Testis (tissue), 3 donors: ENCODE results near the gene RAB11FIP3. TPM values are rescaled to one million over a fixed set of nuclear protein-coding genes. Genes with fewer than 3 reads are reported as not detected.

Experiments
- DNase-seq: peaks from one replicate; pipeline ENCODE4 v3.0.0-alpha.2; 2019
- H3K27ac ChIP-seq, 2 donors: fragments of 200-600 bp; sonication (generic); one replicate each; pipeline ENCODE4 v1.5.1; 2019
- H3K27me3 ChIP-seq: fragments of 200-600 bp; sonication (generic); one replicate; pipeline ENCODE4 v1.5.1; 2019
- H3K36me3 ChIP-seq: fragments of 200-600 bp; sonication (generic); one replicate; pipeline ENCODE4 v1.5.1; 2017; ENCODE audit warnings: low read depth; ENCODE audit errors: missing control alignments
- H3K4me1 ChIP-seq: fragments of 200-600 bp; sonication (generic); one replicate; pipeline ENCODE4 v1.5.1; 2019
- H3K4me3 ChIP-seq, 2 donors: fragments of 200-600 bp; sonication (generic); one replicate each; pipeline ENCODE4 v1.5.1; 2017 to 2019
- H3K9me3 ChIP-seq: fragments of 200-600 bp; sonication (generic); one replicate; pipeline ENCODE4 v1.5.1; 2017
- POLR2A ChIP-seq: fragments of 450-650 bp; IDR thresholded peaks from one replicate; pipeline ENCODE4 v1.6.1; 2017; ENCODE audit warnings: antibody characterized with exemption, mild to moderate bottlenecking, moderate library complexity
- WGBS, 2 donors: methylation state at CpG; one replicate each; pipeline ENCODE4 v1.1.5; 2018; 5-methylcytosine and 5-hydroxymethylcytosine counted together
- intact Hi-C: fragments of 100-400 bp; cut with DNase I; formaldehyde crosslinking; loops from one replicate; pipeline ENCODE4 v1.15.1; 2023; ENCODE audit warnings: low total_unique reads
- polyA plus RNA-seq: library from polyadenylated mRNA; stranded (reverse); fragments of 350-450 nt; fragmentation: Illumina TruSeq; extraction: RNeasy Lipid Tissue Mini Kit (QIAGEN cat#74804); gene quantifications from one replicate; pipeline ENCODE4 v1.2.3, GENCODE V29; 2014; ENCODE audit warnings: low read depth, low replicate concordance; ENCODE audit not compliant: insufficient read depth
- total RNA-seq, 2 donors: library from RNA; depleted of rRNA; stranded (reverse); fragments of >200 nt; gene quantifications; one replicate each; pipeline ENCODE4 v1.2.3, GENCODE V29; 2016
- TF ChIP-seq, protein P1 (sequence below), 3 experiments: fragments of 450-650 bp in 2 of 3; fragments of 200-600 bp in 1 of 3; sonication (generic) in 1 of 3; IDR thresholded peaks; one replicate each; pipeline ENCODE4 v1.5.1; 2016 to 2019; ENCODE audit warnings: antibody characterized with exemption in 3 of 3, mild to moderate bottlenecking in 2 of 3, moderate library complexity in 1 of 3

The RAB11FIP3 gene
- total and polyA plus RNA-seq, 3 donors from 2014 or later: 61.7 to 186 (median 166) TPM

DNA sequence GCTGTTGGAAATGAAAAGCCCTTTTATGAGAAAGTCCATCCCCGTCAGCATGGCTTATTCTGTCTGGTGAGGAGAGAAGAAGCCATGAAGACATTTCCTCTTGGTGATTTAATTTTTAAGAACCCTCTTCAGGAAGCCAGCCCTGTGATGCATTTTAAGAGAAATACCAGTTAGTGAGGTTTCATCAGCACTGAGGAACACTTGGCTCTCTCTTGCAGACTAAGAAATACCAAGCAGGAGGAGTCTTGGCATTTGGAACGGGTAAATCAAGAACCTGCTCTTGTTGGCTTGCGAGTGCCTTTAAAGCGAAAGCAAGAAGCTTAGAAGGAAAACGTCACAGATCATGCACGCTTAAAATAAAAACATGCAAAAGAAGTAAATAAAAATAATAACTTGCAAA lies 17.5 kb downstream of the RAB11FIP3 start:
- no peaks in the 10 kb centered on the region for H3K4me1 ChIP-seq
- no peak for DNase-seq

DNA sequence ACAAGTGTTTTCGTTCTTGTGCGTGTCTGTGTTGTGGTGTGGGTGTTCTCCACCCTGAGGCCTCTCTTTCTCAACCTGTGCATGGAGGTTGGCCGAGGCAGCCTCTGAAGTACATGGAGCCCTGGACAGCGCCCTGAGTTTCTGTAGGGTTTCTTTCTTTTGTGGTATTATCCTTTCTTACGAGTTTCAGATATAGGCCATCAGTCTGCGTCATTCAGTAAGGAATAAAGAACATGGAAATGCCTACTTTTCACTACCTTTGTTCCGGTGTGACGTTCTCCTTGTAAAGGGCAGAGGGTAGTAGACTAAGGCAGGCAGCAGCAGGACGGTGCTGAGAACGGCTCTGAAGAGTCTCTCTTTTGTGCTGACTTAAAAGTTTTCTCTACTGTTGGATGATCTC lies 18.6 kb downstream of the RAB11FIP3 start:
- H3K27ac ChIP-seq: no peak overlapping the region
- TF ChIP-seq POLR2A: no peak
- TF ChIP-seq, protein P1, sequence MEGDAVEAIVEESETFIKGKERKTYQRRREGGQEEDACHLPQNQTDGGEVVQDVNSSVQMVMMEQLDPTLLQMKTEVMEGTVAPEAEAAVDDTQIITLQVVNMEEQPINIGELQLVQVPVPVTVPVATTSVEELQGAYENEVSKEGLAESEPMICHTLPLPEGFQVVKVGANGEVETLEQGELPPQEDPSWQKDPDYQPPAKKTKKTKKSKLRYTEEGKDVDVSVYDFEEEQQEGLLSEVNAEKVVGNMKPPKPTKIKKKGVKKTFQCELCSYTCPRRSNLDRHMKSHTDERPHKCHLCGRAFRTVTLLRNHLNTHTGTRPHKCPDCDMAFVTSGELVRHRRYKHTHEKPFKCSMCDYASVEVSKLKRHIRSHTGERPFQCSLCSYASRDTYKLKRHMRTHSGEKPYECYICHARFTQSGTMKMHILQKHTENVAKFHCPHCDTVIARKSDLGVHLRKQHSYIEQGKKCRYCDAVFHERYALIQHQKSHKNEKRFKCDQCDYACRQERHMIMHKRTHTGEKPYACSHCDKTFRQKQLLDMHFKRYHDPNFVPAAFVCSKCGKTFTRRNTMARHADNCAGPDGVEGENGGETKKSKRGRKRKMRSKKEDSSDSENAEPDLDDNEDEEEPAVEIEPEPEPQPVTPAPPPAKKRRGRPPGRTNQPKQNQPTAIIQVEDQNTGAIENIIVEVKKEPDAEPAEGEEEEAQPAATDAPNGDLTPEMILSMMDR (IDR thresholded peaks at IDR 0.05): no peak
- intact Hi-C loops: no loop called here
- H3K4me3 ChIP-seq: no peak overlapping the region
- no peaks in the 10 kb centered on the region for H3K4me1 ChIP-seq
- no peak for DNase-seq
- H3K27me3 ChIP-seq: no peaks in the 10 kb centered on the region
- 87 to 96% methylated on average over 10 of the region's 10 CpGs for WGBS, 2 donors
- H3K9me3 ChIP-seq: no peaks in the 10 kb centered on the region
- H3K36me3 ChIP-seq: no peaks in the 10 kb centered on the region

More for the DNA sequence above, 17.5 kb downstream of the RAB11FIP3 start:
- H3K9me3 ChIP-seq: no peaks in the 10 kb centered on the region
- H3K27me3 ChIP-seq: no peaks in the 10 kb centered on the region
- no peak for TF ChIP-seq POLR2A
- TF ChIP-seq, protein P1 (IDR thresholded peaks at IDR 0.05): no peak
- intact Hi-C loops: no loop called here
- H3K27ac ChIP-seq: no peak overlapping the region
- H3K4me3 ChIP-seq: no peak overlapping the region
- H3K36me3 ChIP-seq: no peaks in the 10 kb centered on the region
- 76 to 81% methylated on average over 6 of the region's 6 CpGs for WGBS, 2 donors

GRCh38 chr16:445566-445965 lies 20.1 kb downstream of the RAB11FIP3 start:
- Histone ChIP-seq H3K27ac (no peak overlapping the region), H3K4me1 (no peaks in the 10 kb centered on the region), H3K36me3 (no peaks in the 10 kb centered on the region), H3K27me3 (no peaks in the 10 kb centered on the region), H3K9me3 (no peaks in the 10 kb centered on the region), H3K4me3 (no peak overlapping the region)
- TF ChIP-seq, protein P1 (IDR thresholded peaks at IDR 0.05): no peak
- no peak for TF ChIP-seq POLR2A
- intact Hi-C loops: no loop called here
- DNase-seq: no peak
- 73 to 77% methylated on average over 2 to 4 of the region's 4 CpGs for WGBS, 2 donors

GRCh38 chr16:450385-450784 lies 24.9 kb downstream of the RAB11FIP3 start:
- WGBS, 2 donors: 78 to 83% methylated on average over 8 of the region's 8 CpGs
- Histone ChIP-seq H3K27ac (no peak overlapping the region), H3K9me3 (no peaks in the 10 kb centered on the region), H3K4me3 (no peak overlapping the region), H3K4me1 (no peaks in the 10 kb centered on the region), H3K36me3 (no peaks in the 10 kb centered on the region), H3K27me3 (no peaks in the 10 kb centered on the region)
- TF ChIP-seq, protein P1 (IDR thresholded peaks at IDR 0.05): no peak
- no peak for TF ChIP-seq POLR2A
- DNase-seq: no peak
- intact Hi-C loops: no loop called here

DNA sequence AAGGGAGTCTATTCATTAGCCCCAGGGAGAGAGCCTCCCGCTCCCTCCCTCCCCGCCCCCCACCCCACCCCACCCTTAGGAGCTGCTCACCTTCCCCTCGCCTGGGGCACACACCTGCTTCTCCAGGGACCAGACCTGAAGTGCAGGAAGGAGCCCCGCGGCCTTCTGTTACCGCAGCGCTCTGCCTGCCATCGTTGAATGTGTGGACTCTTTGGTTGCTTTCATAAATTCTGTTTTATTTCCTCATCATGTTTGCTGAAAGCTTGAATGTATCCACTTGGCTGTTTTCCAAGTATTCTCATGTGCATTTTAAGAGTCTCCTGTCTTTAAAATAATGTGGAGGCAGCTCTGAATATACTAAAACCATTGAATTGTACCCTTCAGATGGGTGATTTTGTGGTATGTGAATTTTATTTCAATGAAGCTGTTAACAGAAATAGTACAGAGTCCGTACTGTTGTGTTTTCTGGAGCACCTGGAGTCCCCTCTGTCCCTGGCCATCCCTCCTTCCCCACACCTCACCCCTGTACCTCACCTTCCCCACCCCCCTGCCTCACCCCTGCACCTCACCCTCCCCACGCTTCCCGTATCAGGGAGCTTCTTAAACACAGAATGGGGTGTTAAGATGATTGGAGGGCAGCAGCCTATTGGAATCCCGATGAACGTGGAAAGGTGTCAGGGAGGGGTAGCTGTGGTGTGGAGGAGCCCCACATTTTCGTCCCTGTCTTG lies 25.5 kb downstream of the RAB11FIP3 start:
- Histone ChIP-seq H3K27ac (no peak overlapping the region), H3K9me3 (no peaks in the 10 kb centered on the region), H3K36me3 (no peaks in the 10 kb centered on the region), H3K4me1 (no peaks in the 10 kb centered on the region), H3K4me3 (no peak overlapping the region), H3K27me3 (no peaks in the 10 kb centered on the region)
- no peak for DNase-seq
- TF ChIP-seq, protein P1 (IDR thresholded peaks at IDR 0.05): no peak
- TF ChIP-seq POLR2A: no peak
- WGBS, 2 donors: 78 to 81% methylated on average over 11 to 14 of the region's 14 CpGs
- intact Hi-C loops: no loop called here
